ENCODE measurements around the gene CRB2.

Gene CRB2

DNA sequence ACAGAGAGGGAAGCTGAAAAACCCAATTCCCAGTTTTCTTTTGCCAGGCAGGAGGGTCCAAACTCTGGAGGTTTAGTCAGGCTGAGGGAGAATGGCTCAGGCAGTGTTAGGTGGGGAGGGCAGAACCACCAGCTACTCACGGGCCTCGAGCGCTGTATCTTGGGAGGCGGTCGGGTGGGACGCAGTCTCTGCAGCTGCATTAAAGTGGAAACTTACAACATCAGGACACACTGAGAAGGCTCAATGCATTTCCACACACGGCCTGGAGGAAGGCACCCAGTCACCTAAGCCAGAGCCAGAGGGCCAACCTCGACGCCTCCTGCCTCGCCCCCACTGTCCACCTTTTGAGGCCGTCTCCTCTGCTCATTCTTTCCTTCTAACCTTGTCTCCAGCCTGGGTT lies 55.6 kb downstream of the CRB2 start:
- H3K27ac ChIP-seq = no peak overlapping the region
- H3K4me1 ChIP-seq (ENCODE audit: control insufficient read depth in 1 of 2, insufficient read depth in 1 of 2, low read depth in 1 of 2, low read length in 1 of 2) = no peaks in the 10 kb centered on the region
- no peak for TF ChIP-seq CTCF (IDR thresholded peaks at IDR 0.05)
- H3K27me3 ChIP-seq = no peaks in the 10 kb centered on the region
- H3K4me3 ChIP-seq (ENCODE audit: low read depth in 1 of 2, low read length in 1 of 2) = no peak overlapping the region
- no peaks in the 10 kb centered on the region for H3K9me3 ChIP-seq
- peaks cover 68% of the 10 kb centered on the region for H3K36me3 ChIP-seq

DNA sequence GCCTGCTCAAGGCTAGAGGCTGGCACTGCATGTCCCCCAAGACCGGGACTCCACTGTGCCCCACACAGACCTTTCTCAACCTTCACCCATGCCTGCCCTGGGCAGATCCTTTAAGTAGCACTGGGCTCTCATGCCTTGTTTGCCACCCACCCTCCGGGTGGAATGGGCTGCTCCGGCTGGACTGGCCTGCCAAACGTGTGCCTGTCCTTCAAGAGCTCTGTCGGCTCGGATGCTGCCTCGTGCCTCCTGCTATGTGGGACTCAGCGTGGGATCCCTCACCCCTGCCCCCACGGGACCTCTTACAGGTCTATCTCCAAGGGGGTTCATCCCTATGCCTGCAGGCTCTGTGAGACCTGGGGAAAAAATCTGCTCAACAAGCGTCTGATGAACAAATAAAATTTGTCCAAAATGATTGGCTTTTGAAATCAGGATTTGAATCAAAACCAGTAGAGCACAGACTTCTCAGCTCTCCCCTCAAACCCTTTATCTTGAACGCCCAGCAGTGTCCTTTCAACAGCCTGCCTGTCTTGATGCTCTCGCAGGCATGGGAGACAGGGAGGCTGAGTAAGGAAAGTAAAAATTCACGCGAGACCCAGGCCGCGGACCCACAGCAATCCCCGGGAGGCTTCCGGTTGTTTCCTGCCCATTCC lies 56.3 kb downstream of the CRB2 start:
- Histone ChIP-seq H3K36me3 (peaks cover 69% of the 10 kb centered on the region), H3K4me3 (ENCODE audit: low read depth in 1 of 2, low read length in 1 of 2) (no peak overlapping the region), H3K27ac (no peak overlapping the region), H3K27me3 (no peaks in the 10 kb centered on the region), H3K9me3 (no peaks in the 10 kb centered on the region), H3K4me1 (ENCODE audit: control insufficient read depth in 1 of 2, insufficient read depth in 1 of 2, low read depth in 1 of 2, low read length in 1 of 2) (no peaks in the 10 kb centered on the region)
- no peak for TF ChIP-seq CTCF (IDR thresholded peaks at IDR 0.05)

DNA sequence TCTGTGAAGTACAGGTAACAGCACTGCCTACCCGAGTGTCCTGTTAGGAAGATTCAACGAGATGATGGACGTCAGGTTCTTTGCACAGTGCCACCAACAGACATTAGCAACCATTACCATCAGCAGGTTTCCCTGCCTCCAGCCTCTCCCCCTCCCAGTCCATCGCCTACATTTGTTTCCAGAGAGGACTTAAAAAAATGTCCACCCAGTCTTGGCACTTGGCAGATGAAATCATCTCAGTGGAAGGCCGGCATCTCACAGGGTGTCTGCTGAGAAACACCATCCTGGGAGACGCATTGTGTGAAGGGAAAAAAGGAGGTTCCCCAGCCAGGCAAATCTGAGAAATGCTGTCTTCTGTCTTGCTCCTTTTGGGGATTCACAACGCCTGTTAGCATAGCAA lies 58.2 kb downstream of the CRB2 start:
- TF ChIP-seq CTCF (IDR thresholded peaks at IDR 0.05) = no peak
- Histone ChIP-seq H3K36me3 (peaks cover 67% of the 10 kb centered on the region), H3K4me3 (ENCODE audit: low read depth in 1 of 2, low read length in 1 of 2) (no peak overlapping the region)

DNA sequence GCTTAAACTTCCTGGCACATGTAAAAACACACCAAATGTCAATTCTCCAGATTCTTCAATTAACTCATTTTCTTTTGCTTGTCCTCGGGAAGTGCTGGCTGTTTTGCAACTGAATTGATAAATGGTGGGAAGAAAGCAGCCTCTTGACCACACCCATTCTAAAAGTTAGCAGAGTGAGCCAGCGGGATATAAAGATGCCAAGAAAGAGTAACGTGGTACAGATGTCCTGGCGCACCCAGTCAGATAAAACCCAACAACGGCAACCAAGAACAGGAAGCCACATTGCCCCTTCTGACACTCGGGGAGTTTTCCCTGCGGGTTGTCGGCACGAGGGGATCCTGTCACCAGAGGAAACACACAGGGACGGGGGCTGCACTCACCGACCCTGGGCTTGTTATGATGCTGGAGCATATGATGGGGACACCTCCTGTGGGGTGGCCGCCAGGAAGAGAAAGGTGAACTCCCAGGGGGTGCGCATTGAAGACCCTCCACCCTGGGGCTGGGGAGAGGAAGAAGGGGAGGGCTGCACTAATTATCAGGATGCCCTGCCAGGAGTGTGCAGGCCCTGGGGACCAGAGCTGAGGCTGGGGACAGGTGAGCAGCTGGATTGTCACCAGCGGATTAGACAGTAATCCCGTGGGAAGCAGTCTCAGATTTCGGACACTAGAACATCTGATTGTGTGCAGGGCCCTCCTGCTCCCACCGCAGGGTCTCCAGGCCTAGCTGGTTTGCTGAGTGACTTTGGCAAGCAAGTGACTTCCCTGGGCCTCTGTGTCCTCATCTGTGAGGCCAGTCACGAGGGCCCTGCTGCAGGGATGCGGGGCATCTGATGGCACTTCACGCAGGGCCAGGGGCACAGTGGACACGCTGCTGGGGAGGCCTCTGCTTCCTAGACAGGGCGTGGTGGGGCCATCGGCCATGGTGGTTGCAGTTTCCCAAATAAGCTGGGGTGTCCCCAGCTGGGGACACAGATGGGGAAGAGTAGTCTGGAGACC lies 59.2 kb downstream of the CRB2 start:
- TF ChIP-seq CTCF (IDR thresholded peaks at IDR 0.05) = no peak
- Histone ChIP-seq H3K36me3 (peaks cover 75% of the 10 kb centered on the region), H3K27ac (no peak overlapping the region), H3K9me3 (no peaks in the 10 kb centered on the region), H3K4me1 (ENCODE audit: control insufficient read depth in 1 of 2, insufficient read depth in 1 of 2, low read depth in 1 of 2, low read length in 1 of 2) (no peaks in the 10 kb centered on the region), H3K27me3 (no peaks in the 10 kb centered on the region), H3K4me3 (ENCODE audit: low read depth in 1 of 2, low read length in 1 of 2) (no peak overlapping the region)

More for the DNA sequence above, 58.2 kb downstream of the CRB2 start:
- H3K27ac ChIP-seq = no peak overlapping the region
- no peaks in the 10 kb centered on the region for H3K27me3 ChIP-seq
- H3K4me1 ChIP-seq (ENCODE audit: control insufficient read depth in 1 of 2, insufficient read depth in 1 of 2, low read depth in 1 of 2, low read length in 1 of 2) = no peaks in the 10 kb centered on the region
- no peaks in the 10 kb centered on the region for H3K9me3 ChIP-seq

DNA sequence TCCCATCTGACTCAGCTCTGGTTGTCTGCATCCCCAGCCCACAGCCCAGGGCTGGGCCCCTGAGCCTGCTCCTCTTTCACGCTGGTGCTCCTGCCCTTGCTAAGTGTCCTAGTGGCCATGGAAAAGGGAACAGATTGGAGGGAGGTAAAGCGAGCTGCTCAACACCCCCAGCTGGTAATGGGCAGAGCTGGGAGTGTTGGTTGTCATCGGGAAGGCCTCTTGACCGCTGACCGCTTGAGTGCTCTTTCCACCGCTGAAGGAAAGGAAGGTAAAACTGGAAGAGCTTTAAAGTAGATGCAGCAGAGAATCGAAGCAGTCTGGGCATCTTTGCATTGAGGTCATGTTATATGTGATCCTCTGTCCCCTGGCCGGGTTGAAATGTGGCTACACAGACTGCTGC lies 60.2 kb downstream of the CRB2 start:
- TF ChIP-seq CTCF (IDR thresholded peaks at IDR 0.05) = no peak
- H3K36me3 ChIP-seq = peaks cover 76% of the 10 kb centered on the region

More for the DNA sequence above, 60.2 kb downstream of the CRB2 start:
- Histone ChIP-seq H3K4me1 (ENCODE audit: control insufficient read depth in 1 of 2, insufficient read depth in 1 of 2, low read depth in 1 of 2, low read length in 1 of 2) (no peaks in the 10 kb centered on the region), H3K9me3 (no peaks in the 10 kb centered on the region), H3K27me3 (no peaks in the 10 kb centered on the region), H3K4me3 (ENCODE audit: low read depth in 1 of 2, low read length in 1 of 2) (no peak overlapping the region), H3K27ac (no peak overlapping the region)

Data from neutrophil (primary cell).